ENCODE results near the gene ZMYND8. TPM values are rescaled to one million over a fixed set of nuclear protein-coding genes. Genes with fewer than 3 reads are reported as not detected.

ZMYND8 gene
- total and polyA plus RNA-seq, 10 of the 15 experiments (the other 5 are each of a cell fraction or from before 2014, with no cell fraction given), result 12.9 to 54.8 (median 23.1) TPM

DNA sequence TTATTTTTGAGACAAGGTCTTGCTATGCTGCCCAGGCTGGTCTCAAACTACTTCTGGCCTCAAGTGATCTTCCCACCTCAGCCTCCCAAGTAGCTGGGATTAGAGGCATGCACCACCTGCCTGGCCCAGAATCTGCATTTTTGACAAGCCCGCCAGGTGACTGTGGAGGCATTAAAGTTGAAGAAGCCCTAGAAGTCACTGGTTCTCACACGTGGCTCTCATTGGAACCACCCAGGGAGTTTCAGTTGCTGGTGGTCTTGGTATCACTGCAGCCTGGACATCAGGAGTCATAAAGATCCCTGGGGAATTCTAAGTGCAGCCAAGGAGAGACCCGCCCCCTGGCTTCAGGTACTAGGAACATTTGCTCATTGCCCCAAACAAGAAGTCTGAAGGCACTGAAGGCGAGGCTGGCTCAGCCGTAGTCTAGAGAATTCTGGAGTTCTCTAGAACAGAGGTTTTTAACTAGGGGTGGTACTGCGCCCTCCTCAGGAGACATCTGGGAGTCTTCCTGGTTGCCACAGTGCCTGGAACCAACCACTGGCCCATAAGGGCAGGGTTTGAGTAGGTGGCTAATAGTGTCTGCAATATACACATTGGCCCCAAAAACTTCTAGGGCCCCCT is 182.8 kb downstream of the ZMYND8 start:
- 75% methylated on average over 6 of the region's 6 CpGs for WGBS (ENCODE audit: insufficient coverage, insufficient replicate concordance, low lambda C conversion rate, missing lambda C conversion rate)
- H3K9ac ChIP-seq (ENCODE audit: control insufficient read depth, insufficient read depth, low read length), result no peak overlapping the region
- H3K4me1 ChIP-seq (ENCODE audit: control insufficient read depth, insufficient read depth, low read length), result no peaks in the 10 kb centered on the region
- H3K4me2 ChIP-seq (ENCODE audit: control insufficient read depth, insufficient read depth), result no peak overlapping the region
- H3K27me3 ChIP-seq (replicated peaks in 1 of 2; ENCODE audit: control insufficient read depth in 2 of 2, insufficient read depth in 2 of 2, low read length in 1 of 2), result peaks cover 0 to 2% of the 10 kb centered on the region in 2 experiments; a peak in 2 of 4 replicates
- H2AFZ ChIP-seq (ENCODE audit: control insufficient read depth, low read depth, low read length), result no peak overlapping the region
- ATAC-seq, result no peak
- RAD21 ChIA-PET (ENCODE audit: unreplicated experiment), result interaction anchor here (0.7 kb wide), 1 partner anchor 407 kb away, joined by 3 read pairs; no protein-coding TSS in a partner anchor
- in situ Hi-C loops (cut with MboI), result no loop called here
- TF ChIP-seq NFXL1 (IDR thresholded peaks at IDR 0.05; ENCODE audit: borderline replicate concordance), result peak; percentile 61; the same call in 1 of the 2 replicates
- no peak for TF ChIP-seq RAD21 (IDR thresholded peaks at IDR 0.05; ENCODE audit: insufficient read depth, low read depth, low read length)
- no peak for TF ChIP-seq ZNF274 (IDR thresholded peaks at IDR 0.05; ENCODE audit: insufficient read depth, insufficient read length)
- no peak for TF ChIP-seq HDGF (IDR thresholded peaks at IDR 0.05)
- no peak overlapping the region for H3K4me3 ChIP-seq
- no peak for DNase-seq (ENCODE audit: low read depth, low spot score)
- H4K20me1 ChIP-seq (ENCODE audit: control insufficient read depth, insufficient read depth), result no peaks in the 10 kb centered on the region; the same call in 1 of the 2 replicates
- POLR2A ChIA-PET, result interaction anchor here (0.5 kb wide), 1 partner anchor 390 kb away, joined by 3 read pairs; no protein-coding TSS in a partner anchor
- no TSS peak for BruUV-seq (replicated peaks)
- CTCF ChIA-PET, result no interaction called here
- no peaks in the 10 kb centered on the region for H3K9me3 ChIP-seq (replicated peaks; ENCODE audit: control insufficient read depth, insufficient read depth, low read length)
- intact Hi-C loops (cut with micrococcal nuclease; ENCODE audit: unreplicated experiment), result no loop called here
- H3K79me2 ChIP-seq (ENCODE audit: control insufficient read depth, insufficient read depth, low read length), result no peaks in the 10 kb centered on the region
- FAIRE-seq, result no peak
- SMC1A ChIA-PET (ENCODE audit: uncharacterized antibody, unreplicated experiment), result no interaction called here
- no peak overlapping the region for H3K27ac ChIP-seq (ENCODE audit: control insufficient read depth, insufficient read depth)
- no peaks in the 10 kb centered on the region for H3K36me3 ChIP-seq (ENCODE audit: control insufficient read depth in 2 of 2, insufficient read depth in 2 of 2, low read length in 1 of 2)

DNA sequence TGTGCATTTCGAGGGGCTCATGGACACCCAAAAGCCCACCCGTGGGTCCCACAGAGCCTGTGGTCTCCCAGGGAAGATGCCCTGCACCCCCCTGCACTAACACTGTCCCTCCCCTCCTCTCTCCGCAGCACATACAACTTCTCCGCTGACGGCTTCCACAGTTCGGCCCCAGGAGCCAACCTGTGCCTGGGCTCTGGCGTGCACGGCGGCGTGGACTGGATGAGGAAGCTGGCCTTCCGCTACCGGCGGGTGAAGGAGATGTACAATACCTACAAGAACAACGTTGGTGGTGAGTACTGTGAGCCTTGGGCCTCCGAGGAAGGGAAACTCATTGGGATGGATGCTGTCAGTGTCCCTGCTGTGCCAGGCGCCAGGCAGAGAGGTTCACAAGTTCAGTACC is 183.9 kb downstream of the ZMYND8 start:
- no peak for DNase-seq (ENCODE audit: low read depth, low spot score)
- 74% methylated on average over 16 of the region's 16 CpGs for WGBS (ENCODE audit: insufficient coverage, insufficient replicate concordance, low lambda C conversion rate, missing lambda C conversion rate)
- ATAC-seq, result no peak
- H3K4me1 ChIP-seq (ENCODE audit: control insufficient read depth, insufficient read depth, low read length), result no peaks in the 10 kb centered on the region
- H3K4me2 ChIP-seq (ENCODE audit: control insufficient read depth, insufficient read depth), result no peak overlapping the region
- CTCF ChIA-PET, result interaction anchor here (0.7 kb wide), 1 partner anchor 92 kb away, joined by 3 read pairs; no protein-coding TSS in a partner anchor
- H3K9ac ChIP-seq (ENCODE audit: control insufficient read depth, insufficient read depth, low read length), result no peak overlapping the region
- FAIRE-seq, result no peak
- peaks cover 0 to 2% of the 10 kb centered on the region in 2 experiments; a peak in 2 of 4 replicates for H3K27me3 ChIP-seq (replicated peaks in 1 of 2; ENCODE audit: control insufficient read depth in 2 of 2, insufficient read depth in 2 of 2, low read length in 1 of 2)
- no peak overlapping the region for H3K27ac ChIP-seq (ENCODE audit: control insufficient read depth, insufficient read depth)
- BruUV-seq (replicated peaks), result no TSS peak
- H2AFZ ChIP-seq (ENCODE audit: control insufficient read depth, low read depth, low read length), result no peak overlapping the region
- no peaks in the 10 kb centered on the region; the same call in 1 of the 2 replicates for H4K20me1 ChIP-seq (ENCODE audit: control insufficient read depth, insufficient read depth)
- RAD21 ChIA-PET (ENCODE audit: unreplicated experiment), result no interaction called here
- in situ Hi-C loops (cut with MboI), result no loop called here
- POLR2A ChIA-PET, result no interaction called here
- no peaks in the 10 kb centered on the region; the same call in 2 of the 3 replicates for H3K9me3 ChIP-seq (replicated peaks; ENCODE audit: control insufficient read depth, insufficient read depth, low read length)
- no peak overlapping the region for H3K4me3 ChIP-seq
- intact Hi-C loops (cut with micrococcal nuclease; ENCODE audit: unreplicated experiment), result no loop called here
- no peaks in the 10 kb centered on the region for H3K36me3 ChIP-seq (ENCODE audit: control insufficient read depth in 2 of 2, insufficient read depth in 2 of 2, low read length in 1 of 2)
- SMC1A ChIA-PET (ENCODE audit: uncharacterized antibody, unreplicated experiment), result no interaction called here
- no peaks in the 10 kb centered on the region for H3K79me2 ChIP-seq (ENCODE audit: control insufficient read depth, insufficient read depth, low read length)
- no peak for TF ChIP-seq KLF5 (IDR thresholded peaks at IDR 0.05; ENCODE audit: partially characterized antibody)
- TF ChIP-seq ESRRA (IDR thresholded peaks at IDR 0.05; ENCODE audit: low read length), result no peak
- no peak for TF ChIP-seq RBBP5 (conservative IDR thresholded peaks at IDR 0.05)
- TF ChIP-seq CEBPB (IDR thresholded peaks at IDR 0.05; ENCODE audit: borderline replicate concordance in 1 of 2, low read depth in 2 of 2, low read length in 2 of 2), result no peak
- TF ChIP-seq, protein P1, sequence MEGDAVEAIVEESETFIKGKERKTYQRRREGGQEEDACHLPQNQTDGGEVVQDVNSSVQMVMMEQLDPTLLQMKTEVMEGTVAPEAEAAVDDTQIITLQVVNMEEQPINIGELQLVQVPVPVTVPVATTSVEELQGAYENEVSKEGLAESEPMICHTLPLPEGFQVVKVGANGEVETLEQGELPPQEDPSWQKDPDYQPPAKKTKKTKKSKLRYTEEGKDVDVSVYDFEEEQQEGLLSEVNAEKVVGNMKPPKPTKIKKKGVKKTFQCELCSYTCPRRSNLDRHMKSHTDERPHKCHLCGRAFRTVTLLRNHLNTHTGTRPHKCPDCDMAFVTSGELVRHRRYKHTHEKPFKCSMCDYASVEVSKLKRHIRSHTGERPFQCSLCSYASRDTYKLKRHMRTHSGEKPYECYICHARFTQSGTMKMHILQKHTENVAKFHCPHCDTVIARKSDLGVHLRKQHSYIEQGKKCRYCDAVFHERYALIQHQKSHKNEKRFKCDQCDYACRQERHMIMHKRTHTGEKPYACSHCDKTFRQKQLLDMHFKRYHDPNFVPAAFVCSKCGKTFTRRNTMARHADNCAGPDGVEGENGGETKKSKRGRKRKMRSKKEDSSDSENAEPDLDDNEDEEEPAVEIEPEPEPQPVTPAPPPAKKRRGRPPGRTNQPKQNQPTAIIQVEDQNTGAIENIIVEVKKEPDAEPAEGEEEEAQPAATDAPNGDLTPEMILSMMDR (IDR thresholded peaks at IDR 0.05 in 2 of 3, conservative IDR thresholded peaks at IDR 0.05 in 1 of 3; ENCODE audit: control insufficient read depth in 2 of 3, extremely low read depth in 1 of 3, insufficient read depth in 1 of 3, low read depth in 3 of 3, low read length in 3 of 3), result no peak
- TF ChIP-seq, protein P2, sequence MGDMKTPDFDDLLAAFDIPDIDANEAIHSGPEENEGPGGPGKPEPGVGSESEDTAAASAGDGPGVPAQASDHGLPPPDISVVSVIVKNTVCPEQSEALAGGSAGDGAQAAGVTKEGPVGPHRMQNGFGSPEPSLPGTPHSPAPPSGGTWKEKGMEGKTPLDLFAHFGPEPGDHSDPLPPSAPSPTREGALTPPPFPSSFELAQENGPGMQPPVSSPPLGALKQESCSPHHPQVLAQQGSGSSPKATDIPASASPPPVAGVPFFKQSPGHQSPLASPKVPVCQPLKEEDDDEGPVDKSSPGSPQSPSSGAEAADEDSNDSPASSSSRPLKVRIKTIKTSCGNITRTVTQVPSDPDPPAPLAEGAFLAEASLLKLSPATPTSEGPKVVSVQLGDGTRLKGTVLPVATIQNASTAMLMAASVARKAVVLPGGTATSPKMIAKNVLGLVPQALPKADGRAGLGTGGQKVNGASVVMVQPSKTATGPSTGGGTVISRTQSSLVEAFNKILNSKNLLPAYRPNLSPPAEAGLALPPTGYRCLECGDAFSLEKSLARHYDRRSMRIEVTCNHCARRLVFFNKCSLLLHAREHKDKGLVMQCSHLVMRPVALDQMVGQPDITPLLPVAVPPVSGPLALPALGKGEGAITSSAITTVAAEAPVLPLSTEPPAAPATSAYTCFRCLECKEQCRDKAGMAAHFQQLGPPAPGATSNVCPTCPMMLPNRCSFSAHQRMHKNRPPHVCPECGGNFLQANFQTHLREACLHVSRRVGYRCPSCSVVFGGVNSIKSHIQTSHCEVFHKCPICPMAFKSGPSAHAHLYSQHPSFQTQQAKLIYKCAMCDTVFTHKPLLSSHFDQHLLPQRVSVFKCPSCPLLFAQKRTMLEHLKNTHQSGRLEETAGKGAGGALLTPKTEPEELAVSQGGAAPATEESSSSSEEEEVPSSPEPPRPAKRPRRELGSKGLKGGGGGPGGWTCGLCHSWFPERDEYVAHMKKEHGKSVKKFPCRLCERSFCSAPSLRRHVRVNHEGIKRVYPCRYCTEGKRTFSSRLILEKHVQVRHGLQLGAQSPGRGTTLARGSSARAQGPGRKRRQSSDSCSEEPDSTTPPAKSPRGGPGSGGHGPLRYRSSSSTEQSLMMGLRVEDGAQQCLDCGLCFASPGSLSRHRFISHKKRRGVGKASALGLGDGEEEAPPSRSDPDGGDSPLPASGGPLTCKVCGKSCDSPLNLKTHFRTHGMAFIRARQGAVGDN (IDR thresholded peaks at IDR 0.05), result no peak
- no peak for TF ChIP-seq MXI1 (IDR thresholded peaks at IDR 0.05; ENCODE audit: low read depth, low read length)

Data from GM12878 (cell line).